Calu3 (cell line): Measurements from ENCODE around the gene ZFP36L2. TPM values are rescaled to one million over a fixed set of nuclear protein-coding genes. Genes with fewer than 3 reads are reported as not detected.
A peak's percentile ranks its signal among the peaks of the same experiment; 100 is the strongest.

ENCODE experiments used
- BruUV-seq: library from RNA; stranded (reverse); fragments of 400-500 nt; replicated peaks from 2 replicates; lab custom pipeline; 2021; lab: Mats Ljungman, UMichigan
- CTCF ChIA-PET: fragments of 300-600 bp; sonication (Branson Sonifier 250); formaldehyde crosslinking; loops from one replicate; lab custom pipeline; 2022; ENCODE audit warnings: antibody characterized with exemption; lab: Charles Lee
- DNase-seq: peaks from one replicate; pipeline ENCODE4 v3.0.0; 2022
- H3K27ac Mint-ChIP-seq: one replicate; pipeline ENCODE4 v1.8.0; 2022; ENCODE audit warnings: mixed read lengths; ENCODE audit not compliant: unreplicated experiment
- H3K27me3 Mint-ChIP-seq: one replicate; pipeline ENCODE4 v1.8.0; 2022; ENCODE audit warnings: mixed read lengths; ENCODE audit not compliant: unreplicated experiment
- H3K36me3 Mint-ChIP-seq: one replicate; pipeline ENCODE4 v1.8.0; 2022; ENCODE audit warnings: mild to moderate bottlenecking, moderate library complexity, mixed read lengths; ENCODE audit not compliant: insufficient read depth, unreplicated experiment
- H3K4me1 Mint-ChIP-seq: one replicate; pipeline ENCODE4 v1.8.0; 2022; ENCODE audit warnings: mild to moderate bottlenecking, low read depth, mixed read lengths; ENCODE audit not compliant: unreplicated experiment
- H3K4me3 Mint-ChIP-seq: one replicate; pipeline ENCODE4 v1.8.0; 2022; ENCODE audit warnings: mild to moderate bottlenecking, low read depth, moderate library complexity, mixed read lengths; ENCODE audit not compliant: unreplicated experiment
- H3K9me3 Mint-ChIP-seq: one replicate; pipeline ENCODE4 v1.8.0; 2022; ENCODE audit warnings: low read depth, mixed read lengths; ENCODE audit not compliant: unreplicated experiment
- intact Hi-C: fragments of 100-400 bp; cut with micrococcal nuclease; formaldehyde crosslinking; loops from one replicate; pipeline ENCODE4 v1.10.0; 2022; ENCODE audit not compliant: unreplicated experiment
- total RNA-seq: library from RNA; stranded (reverse); gene quantifications from 2 replicates; pipeline ENCODE4 v1.2.3, GENCODE V29; 2022
- TF ChIP-seq, protein P1 (sequence below): fragments of 200-600 bp; IDR thresholded peaks from one replicate; pipeline ENCODE4 v1.8.0; 2022; ENCODE audit warnings: antibody characterized with exemption; ENCODE audit not compliant: unreplicated experiment

Gene ZFP36L2
- total RNA-seq, 1 experiment from 2014 or later, result 90.7 TPM

DNA sequence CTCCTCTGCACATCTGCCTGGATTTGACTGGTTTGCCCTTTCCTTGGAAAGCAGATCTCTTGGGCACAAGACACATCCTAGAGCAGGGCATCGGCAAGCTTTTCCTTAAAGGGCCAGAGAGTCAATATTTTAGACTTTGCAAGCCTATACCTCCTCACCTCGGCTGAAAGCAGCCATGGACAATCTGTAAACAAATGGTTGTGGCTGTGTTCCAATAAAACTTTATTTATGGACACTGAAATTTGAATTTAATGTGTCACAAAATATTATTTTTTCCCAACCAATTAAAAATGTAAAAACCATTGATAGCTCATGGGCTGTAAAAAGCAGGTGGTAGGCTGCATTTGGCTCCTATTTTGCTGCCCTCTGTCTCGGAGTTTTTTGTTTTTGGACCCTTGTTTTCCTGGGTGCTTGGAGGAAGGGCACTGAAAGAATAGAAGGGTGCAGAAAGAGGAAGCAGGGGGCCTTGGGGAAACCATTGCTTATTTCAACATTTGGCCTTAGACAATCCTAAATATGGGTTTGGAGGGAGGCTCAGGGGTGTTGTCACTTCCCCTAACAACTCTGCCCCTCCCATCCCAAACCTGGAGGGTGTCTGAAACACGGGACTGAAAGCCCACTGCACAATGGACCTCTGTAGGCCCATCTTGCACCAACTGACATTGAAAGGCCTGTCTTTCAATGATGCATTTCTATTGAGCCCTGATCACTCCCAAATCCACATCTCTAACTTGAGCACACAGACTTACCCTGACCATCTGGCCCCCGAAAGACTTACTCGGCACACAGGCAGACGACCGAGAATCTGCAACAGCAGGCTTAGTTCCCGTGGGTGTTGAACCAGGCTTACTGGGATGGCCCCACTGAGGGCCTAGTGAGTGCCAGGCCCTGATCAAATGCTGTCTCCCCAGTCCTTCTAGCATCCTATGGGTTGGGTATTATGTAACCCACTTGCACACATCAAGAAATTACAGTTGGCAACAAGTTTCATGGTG lies 7.1 kb upstream of the ZFP36L2 start:
- CTCF ChIA-PET, result no interaction called here
- intact Hi-C loops, result no loop called here
- Mint-ChIP-seq H3K27me3 (no peaks in the 10 kb centered on the region), H3K36me3 (peaks cover 32% of the 10 kb centered on the region), H3K4me1 (peaks cover 14% of the 10 kb centered on the region), H3K27ac (no peak overlapping the region), H3K4me3 (no peak overlapping the region), H3K9me3 (no peaks in the 10 kb centered on the region)
- TF ChIP-seq, protein P1, sequence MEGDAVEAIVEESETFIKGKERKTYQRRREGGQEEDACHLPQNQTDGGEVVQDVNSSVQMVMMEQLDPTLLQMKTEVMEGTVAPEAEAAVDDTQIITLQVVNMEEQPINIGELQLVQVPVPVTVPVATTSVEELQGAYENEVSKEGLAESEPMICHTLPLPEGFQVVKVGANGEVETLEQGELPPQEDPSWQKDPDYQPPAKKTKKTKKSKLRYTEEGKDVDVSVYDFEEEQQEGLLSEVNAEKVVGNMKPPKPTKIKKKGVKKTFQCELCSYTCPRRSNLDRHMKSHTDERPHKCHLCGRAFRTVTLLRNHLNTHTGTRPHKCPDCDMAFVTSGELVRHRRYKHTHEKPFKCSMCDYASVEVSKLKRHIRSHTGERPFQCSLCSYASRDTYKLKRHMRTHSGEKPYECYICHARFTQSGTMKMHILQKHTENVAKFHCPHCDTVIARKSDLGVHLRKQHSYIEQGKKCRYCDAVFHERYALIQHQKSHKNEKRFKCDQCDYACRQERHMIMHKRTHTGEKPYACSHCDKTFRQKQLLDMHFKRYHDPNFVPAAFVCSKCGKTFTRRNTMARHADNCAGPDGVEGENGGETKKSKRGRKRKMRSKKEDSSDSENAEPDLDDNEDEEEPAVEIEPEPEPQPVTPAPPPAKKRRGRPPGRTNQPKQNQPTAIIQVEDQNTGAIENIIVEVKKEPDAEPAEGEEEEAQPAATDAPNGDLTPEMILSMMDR, result no peak
- DNase-seq, result no peak
- no TSS peak for BruUV-seq

- peaks cover 50% of the 10 kb centered on the region for H3K36me3 Mint-ChIP-seq
- TF ChIP-seq, protein P1, result no peak
- no peak overlapping the region for H3K4me3 Mint-ChIP-seq
- H3K27ac Mint-ChIP-seq, result peak overlapping the region; percentile 24
- H3K4me1 Mint-ChIP-seq, result peaks cover 24% of the 10 kb centered on the region
- no peak for DNase-seq
- CTCF ChIA-PET, result no interaction called here
- BruUV-seq, result no TSS peak
- intact Hi-C loops, result no loop called here
- H3K9me3 Mint-ChIP-seq, result no peaks in the 10 kb centered on the region
- no peaks in the 10 kb centered on the region for H3K27me3 Mint-ChIP-seq
Measured at GRCh38 chr2:43230951-43231827, 4.8 kb upstream of the ZFP36L2 start.

DNA sequence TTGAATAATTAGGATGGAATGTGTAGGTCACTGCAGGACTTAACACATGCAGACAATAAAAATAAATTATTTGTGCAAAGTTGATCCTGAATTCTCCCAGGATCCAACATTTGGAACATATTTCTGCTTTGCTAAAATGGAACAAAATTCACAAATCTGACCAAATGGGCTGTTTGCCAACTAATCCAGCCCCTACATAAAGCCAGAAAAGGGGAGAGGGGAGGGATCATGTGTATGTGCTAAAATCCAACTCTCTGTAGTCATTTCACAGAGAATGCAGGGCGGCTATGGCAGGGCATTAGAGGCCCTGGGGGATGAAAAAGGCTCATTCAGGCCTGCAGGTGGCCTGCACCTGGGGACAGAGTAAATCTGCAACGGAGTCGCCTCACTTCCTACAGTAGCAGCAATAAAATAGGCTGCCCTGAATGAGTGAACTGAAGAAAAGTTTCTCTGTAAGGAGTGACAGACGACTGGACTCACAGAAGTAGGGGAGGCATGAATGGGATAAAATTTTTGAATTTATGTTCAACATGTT lies 4.0 kb upstream of the ZFP36L2 start:
- no peak for DNase-seq
- Mint-ChIP-seq H3K36me3 (peaks cover 58% of the 10 kb centered on the region), H3K4me1 (peaks cover 24% of the 10 kb centered on the region), H3K27me3 (no peaks in the 10 kb centered on the region), H3K9me3 (no peaks in the 10 kb centered on the region), H3K4me3 (no peak overlapping the region), H3K27ac (no peak overlapping the region)
- TF ChIP-seq, protein P1, result no peak
- intact Hi-C loops, result no loop called here
- no TSS peak for BruUV-seq
- CTCF ChIA-PET, result no interaction called here
